Tibial nerve (tissue), 4 donors: ENCODE data around the gene KDM4F.

Experiments used
- CTCF ChIP-seq, 5 experiments: fragments of 200-600 bp in 3 of 5; fragments of 450-650 bp in 2 of 5; sonication (generic) in 3 of 5; IDR thresholded peaks; one replicate each; pipeline ENCODE4 v1.5.1; 2016 to 2019; ENCODE audit warnings: antibody characterized with exemption in 5 of 5, mild to moderate bottlenecking in 3 of 5, moderate library complexity in 2 of 5
- EP300 ChIP-seq, 2 donors: sonication (generic); formaldehyde crosslinking; IDR thresholded peaks; one replicate each; pipeline ENCODE4 v1.6.1; 2017; ENCODE audit warnings: antibody characterized with exemption in 2 of 2, mild to moderate bottlenecking in 1 of 2

DNA sequence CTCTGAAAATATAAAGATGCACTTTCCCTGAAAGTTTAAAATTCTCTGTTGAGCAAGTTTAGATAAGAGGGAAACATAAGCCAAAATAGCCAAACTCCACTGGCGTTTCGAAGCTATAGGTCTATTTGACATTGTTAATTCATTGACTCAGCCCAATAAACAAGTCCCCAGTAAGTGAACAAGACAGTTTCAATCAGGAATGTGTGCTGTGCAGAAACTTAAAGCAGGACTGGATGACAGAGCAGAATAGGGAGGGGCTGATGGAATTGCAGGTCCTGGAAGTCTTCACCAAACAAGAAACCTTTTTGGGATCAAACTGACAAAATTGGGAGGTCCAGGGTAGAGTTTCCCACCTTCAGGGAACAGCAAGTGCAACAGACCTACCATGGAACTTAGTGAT lies 33.1 kb upstream of the KDM4F start:
- TF ChIP-seq CTCF (IDR thresholded peaks at IDR 0.05) (no peak), EP300 (IDR thresholded peaks at IDR 0.05) (no peak)
